HepG2 (cell line): ENCODE data around the gene PDCD11. TPM values are rescaled to one million over a fixed set of nuclear protein-coding genes. Genes with fewer than 3 reads are reported as not detected.
"Not testable (repeated sequence)": the region's sequence is repeated elsewhere in the genome, so short reads cannot be mapped to it uniquely, and the experiment has no call there.

Source experiments
- ATAC-seq: fragments of 200-7000 bp; cut with Tn5 transposase; 3 replicates; pipeline ENCODE4 v1.9.1; 2020; ENCODE audit warnings: mild to moderate bottlenecking, moderate library complexity
- BruUV-seq: library from RNA; stranded (reverse); fragments of 400-500 nt; replicated peaks from 2 replicates; lab custom pipeline; 2021; lab: Mats Ljungman, UMichigan
- CTCF ChIA-PET: fragments of 300-600 bp; formaldehyde crosslinking; extraction: SDS; loops from one replicate; lab custom pipeline; 2021; ENCODE audit warnings: low total read pairs, inconsistent platforms, low intra/inter-chr PET ratio; lab: Yijun Ruan, JAX
- POLR2A ChIA-PET: fragments of 350-600 bp; sonication (Branson Sonifier 250); formaldehyde crosslinking; loops from one replicate; lab custom pipeline; 2020; ENCODE audit warnings: antibody characterized with exemption, inconsistent platforms; lab: Yijun Ruan, JAX
- DNase-seq: peaks from one replicate; pipeline ENCODE4 v3.0.0-alpha.2; 2015; ENCODE audit warnings: low spot score
- FAIRE-seq: peaks from 3 replicates; lab custom pipeline; 2011; peaks lifted over from hg19 to GRCh38; lab: Jason Lieb, UNC
- H2AFZ ChIP-seq: one replicate; pipeline ENCODE4 v1.6.1; 2011; ENCODE audit warnings: low read length, inconsistent platforms
- H3K27ac ChIP-seq: fragments of 300-600 bp; 3 replicates; pipeline ENCODE4 v1.8.0; 2011; ENCODE audit warnings: mixed run types, mild to moderate bottlenecking, mixed read lengths, low read length, inconsistent platforms; ENCODE audit not compliant: insufficient read depth; ENCODE audit errors: extremely low read length
- H3K27me3 ChIP-seq, 2 experiments: fragments of 200-600 bp in 1 of 2; 2 replicates in 1 of 2; 3 replicates in 1 of 2; pipeline versions ENCODE4 v1.6.0 to v1.8.0; 2011; ENCODE audit warnings: low read length in 2 of 2, mild to moderate bottlenecking in 2 of 2, moderate library complexity in 2 of 2, inconsistent platforms in 1 of 2; ENCODE audit not compliant: insufficient read depth in 2 of 2, control insufficient read depth in 1 of 2
- H3K36me3 ChIP-seq, 2 experiments: fragments of 200-600 bp in 1 of 2; replicated peaks in 1 of 2; 2 replicates in 1 of 2; 3 replicates in 1 of 2; pipeline versions ENCODE4 v1.5.1 to v1.8.0; 2011; ENCODE audit warnings: low read length in 2 of 2, inconsistent platforms in 1 of 2; ENCODE audit not compliant: insufficient read depth in 2 of 2, control insufficient read depth in 1 of 2
- H3K4me1 ChIP-seq: 2 replicates; pipeline ENCODE4 v1.5.1; 2012; ENCODE audit warnings: low read length, inconsistent platforms; ENCODE audit not compliant: insufficient read depth
- H3K4me2 ChIP-seq: 2 replicates; pipeline ENCODE4 v1.6.0; 2011; ENCODE audit warnings: low read depth, low read length, inconsistent platforms
- H3K4me3 ChIP-seq, 3 experiments: fragments of 200-600 bp in 1 of 3; sonication (generic), shearing (Covaris generic) in 1 of 3; replicated peaks in 1 of 3; 2 replicates each; pipeline ENCODE4 v1.5.1; 2011 to 2016; ENCODE audit warnings: low read length in 3 of 3, inconsistent platforms in 2 of 3, low read depth in 2 of 3, mild to moderate bottlenecking in 2 of 3, control low read depth in 1 of 3, mixed read lengths in 1 of 3; ENCODE audit not compliant: insufficient read depth in 1 of 3
- H3K79me2 ChIP-seq: one replicate; pipeline ENCODE4 v1.6.1; 2011; ENCODE audit warnings: low read length, inconsistent platforms; ENCODE audit not compliant: insufficient read depth
- H3K9ac ChIP-seq: 2 replicates; pipeline ENCODE4 v1.6.0; 2011; ENCODE audit warnings: mild to moderate bottlenecking, low read depth, low read length, inconsistent platforms; ENCODE audit not compliant: insufficient read depth
- H3K9me3 ChIP-seq: 2 replicates; pipeline ENCODE4 v1.5.1; 2012; ENCODE audit warnings: mild to moderate bottlenecking, low read length
- H4K20me1 ChIP-seq: 2 replicates; pipeline ENCODE4 v1.6.0; 2011; ENCODE audit warnings: inconsistent platforms, mild to moderate bottlenecking, low read length, moderate library complexity; ENCODE audit not compliant: insufficient read depth
- CBX1 ChIP-seq: IDR thresholded peaks from one replicate; pipeline ENCODE4 v1.6.1; 2016; ENCODE audit warnings: antibody characterized with exemption, low read depth
- POLR2AphosphoS5 ChIP-seq: IDR thresholded peaks from 2 replicates; pipeline ENCODE4 v1.6.1; 2012; ENCODE audit warnings: low read depth, low read length
- RCOR2 ChIP-seq: IDR thresholded peaks from 2 replicates; pipeline ENCODE4 v1.6.1; 2016; ENCODE audit warnings: missing biosample characterization, missing genetic modification reagents
- ZFP41 ChIP-seq: sonication (generic); formaldehyde crosslinking; IDR thresholded peaks from 2 replicates; pipeline ENCODE4 v1.4.0; 2020; ENCODE audit warnings: mild to moderate bottlenecking, missing genetic modification reagents, borderline replicate concordance
- ZNF121 ChIP-seq: sonication (generic); formaldehyde crosslinking; IDR thresholded peaks from 2 replicates; pipeline ENCODE4 v1.5.0; 2020; ENCODE audit warnings: mild to moderate bottlenecking, missing genetic modification reagents
- ZNF543 ChIP-seq: sonication (generic); formaldehyde crosslinking; IDR thresholded peaks from 2 replicates; pipeline ENCODE4 v1.4.0; 2020; ENCODE audit warnings: mild to moderate bottlenecking, missing genetic modification reagents
- ZNF652 ChIP-seq: IDR thresholded peaks from 2 replicates; pipeline ENCODE4 v1.6.1; 2016; ENCODE audit warnings: low read depth, borderline replicate concordance
- WGBS: methylation state at CpG from one replicate; pipeline ENCODE4 v1.1.6; 2017; ENCODE audit warnings: low lambda C conversion rate; 5-methylcytosine and 5-hydroxymethylcytosine counted together
- in situ Hi-C: cut with HindIII; loops from 2 replicates; pipeline ENCODE4 v1.10.0; 2017; ENCODE audit warnings: low pct_unique_long_range_greater_than_20kb; ENCODE audit not compliant: extremely low pct_ligation_motif_present
- intact Hi-C: fragments of 100-400 bp; cut with micrococcal nuclease; formaldehyde crosslinking; loops from one replicate; pipeline ENCODE4 v1.10.0; 2022; ENCODE audit not compliant: unreplicated experiment
- polyA plus RNA-seq, 8 experiments: library from polyadenylated mRNA; depleted of rRNA in 3 of 8; stranded (reverse) in 7 of 8; unstranded in 1 of 8; fragments of >200 nt; fragmentation: Illumina TruSeq in 4 of 8; extraction: Trizol in 4 of 8; gene quantifications; 2 replicates each; pipeline versions ENCODE4 v1.2.1 to v1.2.3, GENCODE V29; 2011 to 2016; ENCODE audit warnings: low read depth in 4 of 8, missing spikeins in 1 of 8, mixed read lengths in 1 of 8; ENCODE audit not compliant: insufficient read depth in 1 of 8
- total RNA-seq, 5 experiments: library from RNA; depleted of rRNA; stranded (reverse); fragments of >200 nt; fragmentation: Illumina TruSeq; extraction: Trizol; gene quantifications; 2 replicates each; pipeline ENCODE4 v1.2.3, GENCODE V29; 2016; ENCODE audit warnings: low read depth in 1 of 5
- TF ChIP-seq, protein P1 (sequence below), 2 experiments: IDR thresholded peaks; 2 replicates each; pipeline ENCODE4 v1.6.1; 2011 to 2012; ENCODE audit warnings: low read length in 2 of 2, borderline replicate concordance in 1 of 2, low read depth in 1 of 2, mild to moderate bottlenecking in 1 of 2, moderate library complexity in 1 of 2

PDCD11 gene
- total and polyA plus RNA-seq, 2 of the 13 experiments (the other 11 are each of a cell fraction or from before 2014, with no cell fraction given), result 12.8 to 52.8 TPM

DNA sequence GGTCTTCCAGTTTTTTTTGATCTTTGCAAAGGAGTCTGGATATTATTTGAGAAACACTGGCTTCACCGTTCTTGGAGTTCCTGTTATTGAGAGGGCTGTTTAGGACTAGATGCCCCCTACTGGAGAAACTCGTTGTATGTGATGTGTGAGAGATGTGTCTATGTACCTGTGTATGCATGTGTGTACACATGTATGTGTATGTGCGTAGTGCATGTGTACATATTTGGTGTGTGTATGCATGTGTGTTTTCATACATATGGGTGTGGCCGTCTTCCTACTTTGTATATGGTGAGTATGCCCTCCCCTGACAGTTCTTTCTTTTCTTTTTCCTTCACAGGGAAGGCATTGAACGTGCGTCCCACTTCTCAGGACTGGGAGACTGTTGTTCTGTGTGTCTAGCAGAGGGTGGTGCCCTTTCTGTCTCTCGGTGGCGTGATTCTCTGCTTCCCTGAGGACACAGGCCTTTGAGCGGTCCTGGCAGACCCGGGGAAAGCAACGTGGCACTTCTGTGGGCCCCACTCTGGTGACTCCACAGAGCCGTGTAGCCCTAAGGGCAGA lies 85.6 kb downstream of the PDCD11 start (continued):
- 0 out of 2 replicates have a peak, but pooled peaks have one; percentile 48 for TF ChIP-seq RCOR2 (CRISPR knock-in tag)
- TF ChIP-seq ZNF543 (CRISPR knock-in tag), result no peak
- TF ChIP-seq, protein P1, sequence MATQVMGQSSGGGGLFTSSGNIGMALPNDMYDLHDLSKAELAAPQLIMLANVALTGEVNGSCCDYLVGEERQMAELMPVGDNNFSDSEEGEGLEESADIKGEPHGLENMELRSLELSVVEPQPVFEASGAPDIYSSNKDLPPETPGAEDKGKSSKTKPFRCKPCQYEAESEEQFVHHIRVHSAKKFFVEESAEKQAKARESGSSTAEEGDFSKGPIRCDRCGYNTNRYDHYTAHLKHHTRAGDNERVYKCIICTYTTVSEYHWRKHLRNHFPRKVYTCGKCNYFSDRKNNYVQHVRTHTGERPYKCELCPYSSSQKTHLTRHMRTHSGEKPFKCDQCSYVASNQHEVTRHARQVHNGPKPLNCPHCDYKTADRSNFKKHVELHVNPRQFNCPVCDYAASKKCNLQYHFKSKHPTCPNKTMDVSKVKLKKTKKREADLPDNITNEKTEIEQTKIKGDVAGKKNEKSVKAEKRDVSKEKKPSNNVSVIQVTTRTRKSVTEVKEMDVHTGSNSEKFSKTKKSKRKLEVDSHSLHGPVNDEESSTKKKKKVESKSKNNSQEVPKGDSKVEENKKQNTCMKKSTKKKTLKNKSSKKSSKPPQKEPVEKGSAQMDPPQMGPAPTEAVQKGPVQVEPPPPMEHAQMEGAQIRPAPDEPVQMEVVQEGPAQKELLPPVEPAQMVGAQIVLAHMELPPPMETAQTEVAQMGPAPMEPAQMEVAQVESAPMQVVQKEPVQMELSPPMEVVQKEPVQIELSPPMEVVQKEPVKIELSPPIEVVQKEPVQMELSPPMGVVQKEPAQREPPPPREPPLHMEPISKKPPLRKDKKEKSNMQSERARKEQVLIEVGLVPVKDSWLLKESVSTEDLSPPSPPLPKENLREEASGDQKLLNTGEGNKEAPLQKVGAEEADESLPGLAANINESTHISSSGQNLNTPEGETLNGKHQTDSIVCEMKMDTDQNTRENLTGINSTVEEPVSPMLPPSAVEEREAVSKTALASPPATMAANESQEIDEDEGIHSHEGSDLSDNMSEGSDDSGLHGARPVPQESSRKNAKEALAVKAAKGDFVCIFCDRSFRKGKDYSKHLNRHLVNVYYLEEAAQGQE (IDR thresholded peaks at IDR 0.05; ENCODE audit: borderline replicate concordance in 1 of 2, low read depth in 1 of 2, low read length in 2 of 2), result no peak
- no peak for TF ChIP-seq ZNF652 (CRISPR knock-in tag)
- TF ChIP-seq CBX1, result no peak
- no peak for TF ChIP-seq POLR2AphosphoS5
- no peak for TF ChIP-seq ZFP41 (CRISPR knock-in tag)

DNA sequence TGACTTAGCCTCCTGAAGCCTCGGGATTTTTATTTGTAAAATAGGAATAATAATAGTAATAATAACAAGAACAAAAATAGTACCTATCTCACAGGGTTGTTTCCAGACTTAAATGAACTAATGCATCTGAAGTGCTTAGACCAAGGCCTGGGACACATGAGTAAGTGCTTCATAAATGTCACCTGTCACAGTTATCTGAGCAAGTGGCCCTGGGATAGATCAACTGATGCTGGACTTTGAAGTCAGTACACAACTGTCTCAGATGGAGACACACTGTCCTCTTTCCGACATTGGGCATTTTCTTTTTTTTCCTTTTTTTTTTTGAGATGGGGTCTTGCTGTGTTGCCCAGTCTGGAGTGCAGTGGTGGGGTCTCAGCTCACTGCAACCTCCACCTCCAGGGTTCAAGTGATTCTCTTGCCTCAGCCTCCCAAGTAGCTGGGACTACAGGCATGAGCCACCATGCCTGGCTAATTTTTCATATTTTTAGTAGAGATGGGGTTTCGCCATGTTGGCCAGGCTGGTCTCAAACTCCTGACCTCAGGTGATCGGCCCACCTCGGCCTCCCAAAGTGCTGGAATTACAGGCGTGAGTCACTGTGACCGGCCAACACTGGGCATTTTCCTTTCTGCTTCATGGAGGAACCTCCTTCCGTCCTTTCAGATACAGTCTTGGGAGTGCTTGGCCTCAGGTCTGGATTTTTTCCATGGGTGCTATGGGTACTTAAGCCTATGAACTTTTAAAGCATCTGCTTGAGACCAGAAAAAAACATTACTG lies 90.4 kb downstream of the PDCD11 start:
- H3K79me2 ChIP-seq, H2AFZ ChIP-seq, H3K4me3 ChIP-seq, H3K36me3 ChIP-seq, ATAC-seq, H3K4me2 ChIP-seq, CTCF ChIA-PET, H3K27ac ChIP-seq, H4K20me1 ChIP-seq, FAIRE-seq, H3K9ac ChIP-seq, in situ Hi-C loops, DNase-seq, POLR2A ChIA-PET, BruUV-seq, H3K9me3 ChIP-seq: not testable (repeated sequence)
- H3K4me1 ChIP-seq, result peaks cover 12% of the 10 kb centered on the region; the same call in 1 of the 2 replicates
- intact Hi-C loops, result loop anchor here (5.0 to 10.0 kb wide), 2 partner anchors 55 to 108 kb away; no protein-coding TSS in a partner anchor
- TF ChIP-seq ZNF121, result peak; percentile 77
- WGBS, result 13% methylated on average over 8 of the region's 8 CpGs
- peaks cover 2 to 36% of the 10 kb centered on the region in 2 experiments; a peak in 4 of 5 replicates for H3K27me3 ChIP-seq
